Fibroblast of the aortic adventitia (primary cell): ENCODE measurements around the gene RITA1. TPM values are rescaled to one million over a fixed set of nuclear protein-coding genes. Genes with fewer than 3 reads are reported as not detected.
"Not testable (repeated sequence)": the region's sequence is repeated elsewhere in the genome, so short reads cannot be mapped to it uniquely, and the experiment has no call there.

Source experiments
- DNase-seq: peaks from one replicate; pipeline ENCODE4 v3.0.0-alpha.2; 2010; ENCODE audit warnings: low read depth
- H3K4me3 ChIP-seq: 2 replicates; pipeline ENCODE4 v1.5.1; 2011; ENCODE audit warnings: low read depth, mild to moderate bottlenecking, control low read depth, low read length, moderate library complexity
- total RNA-seq: library from RNA; depleted of rRNA; stranded (reverse); fragments of >200 nt; gene quantifications from 2 replicates; pipeline ENCODE4 v1.2.3, GENCODE V29; 2012; ENCODE audit warnings: low replicate concordance
- TF ChIP-seq, protein P1 (sequence below): IDR thresholded peaks from 2 replicates; pipeline ENCODE4 v1.5.1; 2011; ENCODE audit warnings: mild to moderate bottlenecking, low read length, control low read depth, inconsistent platforms; ENCODE audit not compliant: insufficient read depth

RITA1 gene
- total RNA-seq, 1 donor = 13.5 TPM

DNA sequence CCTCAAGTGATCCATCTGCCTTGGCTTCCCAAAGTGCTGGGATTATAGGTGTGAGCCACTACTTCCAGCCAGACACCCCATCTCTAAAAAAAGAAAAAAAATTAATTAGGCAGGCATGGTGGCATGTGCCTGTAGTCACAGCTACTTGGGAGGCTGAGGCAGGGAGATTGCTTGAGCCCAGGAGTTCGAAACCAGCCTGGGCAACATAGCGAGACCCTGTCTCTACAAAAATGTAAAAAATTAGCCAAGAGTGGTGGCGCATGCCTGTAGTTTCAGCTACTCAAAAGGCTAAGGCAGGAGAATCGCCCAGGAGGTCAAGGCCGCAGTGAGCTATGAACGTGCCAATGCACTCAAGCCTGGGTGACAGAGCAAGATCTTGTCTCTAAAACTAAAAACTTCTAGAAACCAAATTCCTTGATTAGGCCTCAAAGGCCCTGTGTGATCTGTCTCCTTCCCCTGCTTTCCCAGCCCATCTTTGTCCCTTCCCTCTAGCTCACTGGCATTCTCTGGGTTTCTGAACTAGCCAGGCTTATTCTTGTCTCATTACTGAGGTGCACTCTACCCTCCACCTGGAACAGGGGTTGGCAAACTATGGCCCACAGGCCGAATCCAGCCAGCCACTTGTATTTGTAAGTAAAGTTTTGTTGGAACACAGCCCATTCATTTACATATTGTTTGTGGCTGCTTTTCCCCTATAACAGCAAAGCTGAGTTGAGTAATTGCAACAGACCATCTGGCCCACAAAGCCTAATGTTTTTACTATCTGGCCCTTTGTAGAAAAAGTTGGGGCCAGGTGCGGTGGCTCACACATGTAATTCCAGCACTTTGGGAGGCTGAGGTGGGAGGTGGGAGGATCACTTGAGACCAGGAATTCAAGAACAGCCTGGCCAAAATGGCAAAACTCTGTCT is 18.6 kb downstream of the RITA1 start:
- H3K4me3 ChIP-seq = no peak overlapping the region
- TF ChIP-seq, protein P1, sequence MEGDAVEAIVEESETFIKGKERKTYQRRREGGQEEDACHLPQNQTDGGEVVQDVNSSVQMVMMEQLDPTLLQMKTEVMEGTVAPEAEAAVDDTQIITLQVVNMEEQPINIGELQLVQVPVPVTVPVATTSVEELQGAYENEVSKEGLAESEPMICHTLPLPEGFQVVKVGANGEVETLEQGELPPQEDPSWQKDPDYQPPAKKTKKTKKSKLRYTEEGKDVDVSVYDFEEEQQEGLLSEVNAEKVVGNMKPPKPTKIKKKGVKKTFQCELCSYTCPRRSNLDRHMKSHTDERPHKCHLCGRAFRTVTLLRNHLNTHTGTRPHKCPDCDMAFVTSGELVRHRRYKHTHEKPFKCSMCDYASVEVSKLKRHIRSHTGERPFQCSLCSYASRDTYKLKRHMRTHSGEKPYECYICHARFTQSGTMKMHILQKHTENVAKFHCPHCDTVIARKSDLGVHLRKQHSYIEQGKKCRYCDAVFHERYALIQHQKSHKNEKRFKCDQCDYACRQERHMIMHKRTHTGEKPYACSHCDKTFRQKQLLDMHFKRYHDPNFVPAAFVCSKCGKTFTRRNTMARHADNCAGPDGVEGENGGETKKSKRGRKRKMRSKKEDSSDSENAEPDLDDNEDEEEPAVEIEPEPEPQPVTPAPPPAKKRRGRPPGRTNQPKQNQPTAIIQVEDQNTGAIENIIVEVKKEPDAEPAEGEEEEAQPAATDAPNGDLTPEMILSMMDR = no peak
- no peak for DNase-seq

DNA sequence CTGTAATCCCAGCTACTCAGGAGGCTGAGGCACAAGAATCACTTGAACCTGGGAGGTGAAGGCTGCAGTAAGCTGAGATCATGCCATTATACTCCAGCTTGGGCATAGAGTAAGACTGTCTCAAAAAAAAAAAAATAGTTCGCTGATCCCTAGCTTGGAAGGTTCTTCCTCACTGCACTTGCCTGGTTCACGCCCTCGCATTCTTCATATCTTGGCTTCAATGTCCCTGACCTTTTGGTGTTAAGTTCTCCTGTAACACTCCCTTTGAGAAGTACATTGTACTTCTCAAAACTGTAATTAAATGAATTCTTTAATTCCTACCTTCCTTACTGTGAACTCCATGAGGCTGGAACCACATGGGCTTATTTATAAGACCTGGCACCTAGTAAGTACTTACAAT is 19.3 kb downstream of the RITA1 start:
- no peak overlapping the region for H3K4me3 ChIP-seq
- TF ChIP-seq, protein P1 = no peak
- no peak for DNase-seq

DNA sequence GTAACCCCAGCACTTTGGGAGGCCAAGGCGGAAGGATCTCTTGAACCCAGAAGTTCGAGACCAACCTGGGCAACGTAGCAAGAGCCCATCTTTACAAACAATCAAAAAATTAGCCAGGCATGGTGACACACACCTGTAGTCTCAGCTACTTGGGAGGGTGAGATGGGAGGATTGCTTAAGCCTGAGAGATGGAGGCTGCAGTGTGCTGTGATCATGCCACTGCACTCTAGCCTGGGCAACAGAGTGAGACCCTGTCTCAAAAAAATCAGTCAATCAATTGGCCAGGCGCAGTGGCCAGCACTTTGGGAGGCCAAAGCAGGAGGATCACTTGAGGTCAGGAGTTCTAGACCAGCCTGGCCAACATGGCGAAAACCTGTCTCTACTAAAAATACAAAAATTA is 21.3 kb downstream of the RITA1 start:
- not testable (repeated sequence) for DNase-seq, H3K4me3 ChIP-seq

DNA sequence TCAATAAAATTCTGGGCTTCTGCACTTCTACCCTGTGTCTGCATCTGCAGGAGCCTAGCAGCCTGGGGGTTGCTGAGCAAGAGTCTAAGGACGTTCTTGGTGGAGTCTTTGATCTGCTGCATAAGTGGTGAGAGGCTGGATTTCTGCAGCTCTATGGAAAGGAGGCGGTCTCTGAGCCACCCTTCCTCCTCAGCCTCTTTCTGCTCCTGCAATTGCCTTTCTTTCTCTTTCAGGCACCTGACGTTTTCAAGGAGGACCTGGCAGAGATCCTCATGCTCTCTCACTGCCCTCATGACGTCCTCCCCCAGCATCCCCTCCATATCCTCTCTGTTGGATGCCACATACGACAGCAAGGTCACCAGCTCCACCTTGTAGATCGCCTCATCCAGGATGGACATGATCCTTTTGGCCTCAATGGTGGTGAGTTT is 22.1 kb downstream of the RITA1 start:
- H3K4me3 ChIP-seq = no peak overlapping the region
- no peak for DNase-seq
- TF ChIP-seq, protein P1 = no peak

DNA sequence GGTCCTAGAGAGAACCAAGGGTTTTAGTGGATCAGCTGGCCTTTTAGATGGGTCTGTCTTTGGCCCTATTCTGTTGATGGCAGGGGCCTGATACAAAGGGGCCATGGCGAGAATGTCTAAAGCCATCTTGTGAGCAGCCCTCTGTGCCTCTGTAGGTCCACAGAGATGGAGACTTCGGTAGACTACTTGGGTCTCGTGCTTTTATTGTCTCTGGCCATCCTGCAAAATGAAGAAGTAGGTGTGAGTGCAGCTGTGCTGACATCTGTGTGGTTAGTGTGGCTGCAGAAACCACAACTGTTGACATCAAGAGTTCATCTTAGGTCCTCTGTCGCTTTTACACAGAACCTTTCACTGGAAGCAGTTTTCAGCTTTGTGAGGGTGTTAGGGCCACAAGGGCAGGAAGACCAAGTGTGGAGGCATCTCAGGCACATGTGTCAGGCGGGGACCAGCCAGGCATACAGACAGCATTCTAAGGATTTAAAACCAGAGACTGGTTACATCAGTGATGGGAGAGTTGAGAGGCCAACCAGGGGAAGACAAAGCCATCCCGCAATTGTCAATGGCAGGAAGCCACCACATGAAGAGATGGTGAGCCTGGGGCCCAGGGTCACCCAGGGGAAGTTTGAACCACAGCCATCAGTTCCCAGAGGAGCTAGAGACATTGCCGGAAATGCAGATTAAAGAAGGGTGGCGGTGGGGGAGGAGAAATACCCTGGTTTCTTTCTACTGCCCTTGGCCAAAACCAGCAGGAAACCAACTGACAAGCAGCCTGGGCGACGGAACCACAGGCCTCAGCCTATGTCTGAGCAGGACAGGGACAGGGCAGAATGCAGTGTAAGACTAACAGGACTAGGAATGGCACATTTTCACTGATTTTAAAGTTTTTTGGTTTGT is 22.8 kb downstream of the RITA1 start:
- TF ChIP-seq, protein P1 = no peak
- no peak for DNase-seq

DNA sequence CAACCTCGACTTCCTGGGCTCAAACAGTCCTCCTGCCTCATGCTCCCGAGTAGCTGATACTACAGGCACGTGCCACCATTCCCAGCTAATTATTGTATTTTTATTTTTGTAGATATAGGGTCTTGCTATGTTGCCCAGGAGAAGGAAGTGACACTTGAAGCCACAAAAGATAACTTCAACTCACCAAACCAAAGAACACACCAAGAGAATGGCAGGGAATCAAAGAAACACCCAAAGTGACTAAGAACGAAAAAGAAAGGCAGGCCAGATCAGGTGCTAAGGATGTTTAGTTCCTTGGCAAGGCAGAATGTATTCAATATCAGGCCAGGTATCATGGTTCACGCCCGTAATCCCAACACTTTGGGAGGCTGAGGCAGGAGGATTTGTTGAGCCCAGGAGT is 25.6 kb downstream of the RITA1 start:
- no peak for DNase-seq
- TF ChIP-seq, protein P1 = no peak
- H3K4me3 ChIP-seq = no peak overlapping the region

More for the DNA sequence above, 22.8 kb downstream of the RITA1 start:
- H3K4me3 ChIP-seq = no peak overlapping the region

DNA sequence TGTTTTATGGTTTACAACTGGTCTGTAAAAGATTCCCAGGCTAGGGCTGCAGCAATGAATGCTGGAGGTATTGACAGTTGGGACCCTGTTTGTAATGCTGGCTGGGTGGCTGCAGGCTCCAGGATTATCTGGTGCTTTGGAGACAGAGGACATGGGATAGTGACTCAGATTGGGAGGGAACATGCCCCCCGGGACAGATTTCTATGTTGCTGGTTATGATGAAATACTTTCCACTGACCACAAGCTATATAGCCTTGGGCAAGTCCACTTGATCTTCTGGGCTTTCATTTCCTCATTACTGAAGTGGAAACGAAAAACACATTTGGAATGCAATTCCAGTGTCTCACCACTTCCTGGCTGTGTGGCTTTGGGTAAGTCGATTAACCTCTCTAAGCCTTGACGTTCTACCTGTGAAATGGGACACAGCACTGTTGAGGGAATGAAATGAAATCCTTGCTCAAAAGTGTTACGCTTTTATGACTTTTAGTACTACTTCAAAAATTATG is 29.4 kb downstream of the RITA1 start:
- H3K4me3 ChIP-seq = no peak overlapping the region
- TF ChIP-seq, protein P1 = no peak
- peak; percentile 98 for DNase-seq
